Neural progenitor cell (in vitro differentiated cells): ENCODE measurements around the gene AMMECR1. TPM values are rescaled to one million over a fixed set of nuclear protein-coding genes. Genes with fewer than 3 reads are reported as not detected.

Experiments
- DNase-seq: peaks from one replicate; pipeline ENCODE4 v3.0.0-alpha.2; 2016; ENCODE audit warnings: low spot score
- H2AFZ ChIP-seq: fragments of 200-600 bp; sonication (generic); replicated peaks from 2 replicates; pipeline ENCODE4 v1.6.1; 2016; ENCODE audit warnings: antibody characterized with exemption
- H3F3A ChIP-seq: fragments of 200-600 bp; sonication (generic); 2 replicates; pipeline ENCODE4 v1.6.1; 2016; ENCODE audit warnings: antibody characterized with exemption, low read depth
- H3K27ac ChIP-seq: fragments of 200-600 bp; sonication (generic); 2 replicates; pipeline ENCODE4 v1.5.1; 2016; ENCODE audit warnings: mild to moderate bottlenecking
- H3K27me3 ChIP-seq: fragments of 200-600 bp; sonication (generic); 2 replicates; pipeline ENCODE4 v1.6.1; 2016; ENCODE audit warnings: mild to moderate bottlenecking, moderate library complexity
- H3K36me3 ChIP-seq: fragments of 200-600 bp; sonication (generic); 2 replicates; pipeline ENCODE4 v1.5.1; 2016
- H3K4me1 ChIP-seq: fragments of 200-600 bp; sonication (generic); 2 replicates; pipeline ENCODE4 v1.6.1; 2016; ENCODE audit warnings: mixed run types
- H3K4me2 ChIP-seq: fragments of 200-600 bp; sonication (generic); 2 replicates; pipeline ENCODE4 v1.6.1; 2016
- H3K4me3 ChIP-seq: fragments of 200-600 bp; sonication (generic); 2 replicates; pipeline ENCODE4 v1.5.1; 2016
- H3K79me2 ChIP-seq: fragments of 200-600 bp; sonication (generic); 2 replicates; pipeline ENCODE4 v1.6.1; 2016; ENCODE audit warnings: low read depth
- H3K9ac ChIP-seq: fragments of 200-600 bp; sonication (generic); 2 replicates; pipeline ENCODE4 v1.6.1; 2016
- H3K9me3 ChIP-seq: fragments of 200-600 bp; sonication (generic); 2 replicates; pipeline ENCODE4 v1.5.1; 2016; ENCODE audit warnings: low read depth
- H4K20me1 ChIP-seq: fragments of 200-600 bp; sonication (generic); 2 replicates; pipeline ENCODE4 v1.6.1; 2016; ENCODE audit warnings: low read depth
- H3K27ac Mint-ChIP-seq: 3 replicates; pipeline ENCODE4 v1.8.0; 2021; ENCODE audit warnings: mixed read lengths
- H3K27me3 Mint-ChIP-seq: 2 replicates; pipeline ENCODE4 v1.8.0; 2022; ENCODE audit warnings: low read depth, mild to moderate bottlenecking, inconsistent platforms, moderate library complexity, mixed read lengths; ENCODE audit not compliant: insufficient read depth
- H3K36me3 Mint-ChIP-seq: 3 replicates; pipeline ENCODE4 v1.8.0; 2021; ENCODE audit warnings: mixed read lengths
- H3K4me1 Mint-ChIP-seq: 3 replicates; pipeline ENCODE4 v1.8.0; 2021; ENCODE audit warnings: mixed read lengths
- H3K4me3 Mint-ChIP-seq: 3 replicates; pipeline ENCODE4 v1.8.0; 2021; ENCODE audit warnings: mild to moderate bottlenecking, moderate library complexity, mixed read lengths
- H3K9me3 Mint-ChIP-seq: 3 replicates; pipeline ENCODE4 v1.8.0; 2020; ENCODE audit warnings: mixed read lengths
- CTCF ChIP-seq: fragments of 200-600 bp; sonication (generic); IDR thresholded peaks from 2 replicates; pipeline ENCODE4 v1.5.1; 2017; ENCODE audit warnings: antibody characterized with exemption, mild to moderate bottlenecking
- EZH2 ChIP-seq: fragments of 200-600 bp; sonication (generic); IDR thresholded peaks from 2 replicates; pipeline ENCODE4 v1.6.1; 2017; ENCODE audit warnings: antibody characterized with exemption, mild to moderate bottlenecking, moderate library complexity
- EZH2phosphoT487 ChIP-seq: fragments of 200-600 bp; sonication (generic); IDR thresholded peaks from 2 replicates; pipeline ENCODE4 v1.6.1; 2017; ENCODE audit warnings: antibody characterized with exemption
- total RNA-seq: library from RNA; depleted of rRNA; stranded (reverse); fragments of >200 nt; gene quantifications from 2 replicates; pipeline ENCODE4 v1.2.3, GENCODE V29; 2015; ENCODE audit warnings: low replicate concordance

The AMMECR1 gene
- total RNA-seq, 1 donor from 2014 or later = 20.3 TPM

GRCh38 chrX:110180176-110180927, 137.5 kb downstream of the AMMECR1 start:
- Histone ChIP-seq H3K27me3 (no peaks in the 10 kb centered on the region), H4K20me1 (no peaks in the 10 kb centered on the region), H3K4me1 (no peaks in the 10 kb centered on the region), H3K9ac (no peak overlapping the region), H3K4me3 (no peak overlapping the region), H2AFZ (no peak overlapping the region), H3K4me2 (no peak overlapping the region), H3F3A (no peaks in the 10 kb centered on the region), H3K79me2 (no peaks in the 10 kb centered on the region), H3K9me3 (no peaks in the 10 kb centered on the region), H3K27ac (no peak overlapping the region), H3K36me3 (no peaks in the 10 kb centered on the region)
- Mint-ChIP-seq H3K27ac (no peak overlapping the region), H3K4me3 (no peak overlapping the region), H3K36me3 (peaks cover 33% of the 10 kb centered on the region), H3K9me3 (peaks cover under 1% of the 10 kb centered on the region), H3K27me3 (peaks cover 4% of the 10 kb centered on the region), H3K4me1 (peaks cover 5% of the 10 kb centered on the region)
- no peak for DNase-seq
- TF ChIP-seq EZH2phosphoT487 = no peak
- no peak for TF ChIP-seq CTCF
- TF ChIP-seq EZH2 = no peak

GRCh38 chrX:110178179-110178865, 139.6 kb downstream of the AMMECR1 start:
- TF ChIP-seq CTCF (no peak), EZH2 (no peak), EZH2phosphoT487 (no peak)
- H3K4me3 Mint-ChIP-seq = no peak overlapping the region
- H3F3A ChIP-seq = no peaks in the 10 kb centered on the region
- H4K20me1 ChIP-seq = no peaks in the 10 kb centered on the region
- peaks cover 5% of the 10 kb centered on the region for H3K4me1 Mint-ChIP-seq
- H3K9ac ChIP-seq = no peak overlapping the region
- H3K79me2 ChIP-seq = no peaks in the 10 kb centered on the region
- no peaks in the 10 kb centered on the region for H3K4me1 ChIP-seq
- peaks cover 37% of the 10 kb centered on the region for H3K36me3 Mint-ChIP-seq
- no peaks in the 10 kb centered on the region for H3K9me3 ChIP-seq
- no peak overlapping the region for H3K27ac Mint-ChIP-seq
- H3K9me3 Mint-ChIP-seq = no peaks in the 10 kb centered on the region
- DNase-seq = no peak
- no peak overlapping the region for H3K27ac ChIP-seq
- H2AFZ ChIP-seq = no peak overlapping the region
- no peaks in the 10 kb centered on the region for H3K27me3 ChIP-seq
- no peak overlapping the region for H3K4me3 ChIP-seq
- peaks cover 4% of the 10 kb centered on the region for H3K27me3 Mint-ChIP-seq
- no peaks in the 10 kb centered on the region for H3K36me3 ChIP-seq
- no peak overlapping the region for H3K4me2 ChIP-seq

GRCh38 chrX:110175696-110176095, 142.2 kb downstream of the AMMECR1 start:
- H2AFZ ChIP-seq = no peak overlapping the region
- DNase-seq = no peak
- peaks cover 2% of the 10 kb centered on the region for H3K4me1 Mint-ChIP-seq
- no peak overlapping the region for H3K4me3 ChIP-seq
- no peaks in the 10 kb centered on the region for H3K79me2 ChIP-seq
- H3K27ac Mint-ChIP-seq = no peak overlapping the region
- no peak overlapping the region for H3K9ac ChIP-seq
- H3K27ac ChIP-seq = no peak overlapping the region
- no peaks in the 10 kb centered on the region for H3F3A ChIP-seq
- no peaks in the 10 kb centered on the region for H3K9me3 Mint-ChIP-seq
- H3K36me3 ChIP-seq = no peaks in the 10 kb centered on the region
- H3K4me3 Mint-ChIP-seq = no peak overlapping the region
- H3K9me3 ChIP-seq = no peaks in the 10 kb centered on the region
- no peak overlapping the region for H3K4me2 ChIP-seq
- H3K4me1 ChIP-seq = no peaks in the 10 kb centered on the region
- H4K20me1 ChIP-seq = no peaks in the 10 kb centered on the region
- H3K36me3 Mint-ChIP-seq = peaks cover 52% of the 10 kb centered on the region
- no peaks in the 10 kb centered on the region for H3K27me3 Mint-ChIP-seq
- no peak for TF ChIP-seq EZH2
- no peak for TF ChIP-seq CTCF
- no peak for TF ChIP-seq EZH2phosphoT487
- no peaks in the 10 kb centered on the region for H3K27me3 ChIP-seq
